Measurements from ENCODE around the gene KDM1B.
A peak's percentile ranks its signal among the peaks of the same experiment; 100 is the strongest.

The KDM1B gene

DNA sequence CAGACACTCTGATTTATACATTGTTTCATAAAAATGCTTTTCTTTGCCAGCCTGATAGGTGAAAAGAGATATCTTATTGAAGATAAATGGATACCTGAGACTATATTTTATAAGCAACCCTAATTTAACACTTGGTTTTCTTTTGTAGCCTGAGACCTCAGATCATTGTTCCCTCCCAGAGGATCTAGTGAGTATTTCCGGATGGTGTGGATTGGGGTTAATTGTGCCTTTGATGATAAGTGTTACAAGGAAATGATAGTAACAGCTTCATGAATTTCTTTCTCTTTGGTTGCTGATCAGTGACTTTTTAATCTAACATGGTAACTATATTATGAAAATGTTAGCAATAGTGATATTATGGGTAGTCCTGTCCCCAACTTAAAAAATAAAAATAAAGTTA is 30.4 kb downstream of the KDM1B start:
- DNase-seq = no peak
- peak overlapping the region; percentile 98 for H3K27ac Mint-ChIP-seq
- no peaks in the 10 kb centered on the region for H3K9me3 Mint-ChIP-seq
- no peak overlapping the region for H3K4me3 Mint-ChIP-seq
- H3K4me1 Mint-ChIP-seq = peaks cover 35% of the 10 kb centered on the region
- peaks cover 26% of the 10 kb centered on the region for H3K36me3 Mint-ChIP-seq (ENCODE audit: low read depth)
- TF ChIP-seq, protein P1, sequence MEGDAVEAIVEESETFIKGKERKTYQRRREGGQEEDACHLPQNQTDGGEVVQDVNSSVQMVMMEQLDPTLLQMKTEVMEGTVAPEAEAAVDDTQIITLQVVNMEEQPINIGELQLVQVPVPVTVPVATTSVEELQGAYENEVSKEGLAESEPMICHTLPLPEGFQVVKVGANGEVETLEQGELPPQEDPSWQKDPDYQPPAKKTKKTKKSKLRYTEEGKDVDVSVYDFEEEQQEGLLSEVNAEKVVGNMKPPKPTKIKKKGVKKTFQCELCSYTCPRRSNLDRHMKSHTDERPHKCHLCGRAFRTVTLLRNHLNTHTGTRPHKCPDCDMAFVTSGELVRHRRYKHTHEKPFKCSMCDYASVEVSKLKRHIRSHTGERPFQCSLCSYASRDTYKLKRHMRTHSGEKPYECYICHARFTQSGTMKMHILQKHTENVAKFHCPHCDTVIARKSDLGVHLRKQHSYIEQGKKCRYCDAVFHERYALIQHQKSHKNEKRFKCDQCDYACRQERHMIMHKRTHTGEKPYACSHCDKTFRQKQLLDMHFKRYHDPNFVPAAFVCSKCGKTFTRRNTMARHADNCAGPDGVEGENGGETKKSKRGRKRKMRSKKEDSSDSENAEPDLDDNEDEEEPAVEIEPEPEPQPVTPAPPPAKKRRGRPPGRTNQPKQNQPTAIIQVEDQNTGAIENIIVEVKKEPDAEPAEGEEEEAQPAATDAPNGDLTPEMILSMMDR (IDR thresholded peaks at IDR 0.05) = no peak
- H3K27me3 Mint-ChIP-seq (ENCODE audit: low read depth, poor library complexity) = peaks cover 7% of the 10 kb centered on the region

- TF ChIP-seq, protein P1 (IDR thresholded peaks at IDR 0.05) = no peak
- Mint-ChIP-seq H3K36me3 (ENCODE audit: low read depth) (peaks cover 25% of the 10 kb centered on the region), H3K27ac (peak overlapping the region; percentile 98), H3K4me3 (no peak overlapping the region), H3K9me3 (no peaks in the 10 kb centered on the region), H3K4me1 (peaks cover 35% of the 10 kb centered on the region), H3K27me3 (ENCODE audit: low read depth, poor library complexity) (peaks cover 7% of the 10 kb centered on the region)
- no peak for DNase-seq
Observed at GRCh38 chr6:18186033-18186432, 30.8 kb downstream of the KDM1B start.

DNA sequence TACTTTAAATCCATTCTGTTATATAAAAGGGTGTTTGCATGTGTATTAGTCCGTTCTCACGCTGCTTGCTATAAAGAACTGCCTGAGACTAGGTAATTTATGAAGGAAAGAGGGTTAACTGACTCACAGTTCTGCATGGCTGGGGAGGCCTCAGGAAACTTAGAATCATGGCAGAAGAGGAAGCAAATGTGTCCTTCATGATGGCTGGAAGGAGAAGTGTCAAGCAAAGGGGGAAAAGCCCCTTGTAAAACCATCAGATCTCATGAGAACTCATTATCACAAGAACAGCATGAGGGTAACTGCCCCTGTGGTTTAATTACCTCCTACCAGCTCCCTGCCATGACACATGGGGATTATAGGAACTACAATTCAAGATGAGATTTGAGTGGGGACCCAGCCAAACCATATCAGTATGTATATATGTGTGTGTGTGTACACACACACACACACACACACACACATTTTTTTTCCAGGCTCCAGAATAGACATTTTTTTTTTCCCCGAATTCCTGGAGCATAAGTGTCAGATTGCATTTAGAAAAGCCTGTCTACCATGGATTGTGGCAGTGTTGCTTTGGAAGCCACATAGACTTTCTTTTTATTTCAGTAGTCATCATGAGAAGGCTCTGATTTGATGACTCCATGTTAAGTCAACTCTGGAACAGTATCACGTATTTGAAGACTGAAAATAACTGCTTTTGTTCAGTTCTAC is 31.5 kb downstream of the KDM1B start:
- Mint-ChIP-seq H3K9me3 (no peaks in the 10 kb centered on the region), H3K4me3 (no peak overlapping the region), H3K36me3 (ENCODE audit: low read depth) (peaks cover 28% of the 10 kb centered on the region), H3K4me1 (peaks cover 34% of the 10 kb centered on the region), H3K27me3 (ENCODE audit: low read depth, poor library complexity) (peaks cover 7% of the 10 kb centered on the region), H3K27ac (peak overlapping the region; percentile 98)
- TF ChIP-seq, protein P1 (IDR thresholded peaks at IDR 0.05) = no peak
- DNase-seq = no peak

- peaks cover 7% of the 10 kb centered on the region for H3K27me3 Mint-ChIP-seq (ENCODE audit: low read depth, poor library complexity)
- no peak overlapping the region for H3K4me3 Mint-ChIP-seq
- peaks cover 21% of the 10 kb centered on the region for H3K36me3 Mint-ChIP-seq (ENCODE audit: low read depth)
- DNase-seq = no peak
- no peaks in the 10 kb centered on the region for H3K9me3 Mint-ChIP-seq
- TF ChIP-seq, protein P1 (IDR thresholded peaks at IDR 0.05) = no peak
- H3K27ac Mint-ChIP-seq = no peak overlapping the region
- peaks cover 30% of the 10 kb centered on the region for H3K4me1 Mint-ChIP-seq
Observed at GRCh38 chr6:18187701-18188100, 32.5 kb downstream of the KDM1B start.

DNA sequence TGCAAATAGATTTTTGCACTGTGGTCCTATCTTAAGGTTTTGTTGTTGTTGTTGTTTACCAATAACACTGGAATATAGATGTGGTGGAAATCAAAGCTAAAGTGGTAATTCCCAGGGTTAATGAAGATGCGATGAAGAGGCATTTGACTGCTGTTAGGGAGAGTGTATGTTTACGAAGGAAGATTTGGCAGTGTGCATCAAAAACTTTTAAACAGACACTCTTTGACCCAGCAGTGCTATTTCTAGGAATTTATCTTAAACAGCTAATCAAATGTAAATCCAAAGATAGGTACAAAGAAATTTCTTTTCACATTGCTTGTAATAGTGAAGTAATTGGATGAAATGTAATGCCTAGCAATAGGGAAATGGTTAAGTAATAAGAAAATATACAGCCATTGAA is 34.0 kb downstream of the KDM1B start:
- peaks cover 30% of the 10 kb centered on the region for H3K4me1 Mint-ChIP-seq
- no peak for DNase-seq
- no peak overlapping the region for H3K4me3 Mint-ChIP-seq
- H3K27me3 Mint-ChIP-seq (ENCODE audit: low read depth, poor library complexity) = peaks cover 7% of the 10 kb centered on the region
- TF ChIP-seq, protein P1 (IDR thresholded peaks at IDR 0.05) = no peak
- H3K9me3 Mint-ChIP-seq = no peaks in the 10 kb centered on the region
- H3K27ac Mint-ChIP-seq = no peak overlapping the region
- peaks cover 16% of the 10 kb centered on the region for H3K36me3 Mint-ChIP-seq (ENCODE audit: low read depth)

GRCh38 chr6:18192026-18192425 is 36.8 kb downstream of the KDM1B start:
- Mint-ChIP-seq H3K4me3 (no peak overlapping the region), H3K4me1 (peaks cover 10% of the 10 kb centered on the region), H3K36me3 (ENCODE audit: low read depth) (peaks cover 36% of the 10 kb centered on the region), H3K27me3 (ENCODE audit: low read depth, poor library complexity) (peaks cover 3% of the 10 kb centered on the region), H3K27ac (no peak overlapping the region), H3K9me3 (no peaks in the 10 kb centered on the region)
- TF ChIP-seq, protein P1 (IDR thresholded peaks at IDR 0.05) = no peak
- no peak for DNase-seq

All from nephron progenitor cell (in vitro differentiated cells).